ENCODE data around the gene NAP1L3.

DNA sequence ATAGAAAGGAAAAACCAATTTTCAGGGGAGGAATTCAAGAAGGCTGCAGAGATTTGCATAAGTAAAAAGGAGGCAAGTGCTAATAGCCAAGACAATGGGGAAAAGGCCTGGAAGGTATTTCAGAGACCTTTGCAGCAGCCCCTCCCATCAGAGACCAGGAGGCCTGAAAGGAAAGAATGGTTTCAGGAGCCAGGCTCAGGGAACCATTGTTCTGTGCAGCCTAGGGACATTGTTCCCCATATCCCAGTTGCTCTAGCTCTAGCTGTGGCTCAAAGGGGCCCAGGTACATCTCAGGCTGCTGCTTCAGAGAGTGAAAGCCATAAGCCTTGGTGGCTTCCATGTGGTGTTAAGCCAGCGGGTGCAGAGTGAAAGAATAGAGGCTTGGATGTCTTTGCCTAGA lies 24.0 kb downstream of the NAP1L3 start:
- TF ChIP-seq, protein P1, sequence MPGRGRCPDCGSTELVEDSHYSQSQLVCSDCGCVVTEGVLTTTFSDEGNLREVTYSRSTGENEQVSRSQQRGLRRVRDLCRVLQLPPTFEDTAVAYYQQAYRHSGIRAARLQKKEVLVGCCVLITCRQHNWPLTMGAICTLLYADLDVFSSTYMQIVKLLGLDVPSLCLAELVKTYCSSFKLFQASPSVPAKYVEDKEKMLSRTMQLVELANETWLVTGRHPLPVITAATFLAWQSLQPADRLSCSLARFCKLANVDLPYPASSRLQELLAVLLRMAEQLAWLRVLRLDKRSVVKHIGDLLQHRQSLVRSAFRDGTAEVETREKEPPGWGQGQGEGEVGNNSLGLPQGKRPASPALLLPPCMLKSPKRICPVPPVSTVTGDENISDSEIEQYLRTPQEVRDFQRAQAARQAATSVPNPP (IDR thresholded peaks at IDR 0.05; ENCODE audit: borderline replicate concordance, insufficient read depth, insufficient read length) = no peak
- TF ChIP-seq, protein P2, sequence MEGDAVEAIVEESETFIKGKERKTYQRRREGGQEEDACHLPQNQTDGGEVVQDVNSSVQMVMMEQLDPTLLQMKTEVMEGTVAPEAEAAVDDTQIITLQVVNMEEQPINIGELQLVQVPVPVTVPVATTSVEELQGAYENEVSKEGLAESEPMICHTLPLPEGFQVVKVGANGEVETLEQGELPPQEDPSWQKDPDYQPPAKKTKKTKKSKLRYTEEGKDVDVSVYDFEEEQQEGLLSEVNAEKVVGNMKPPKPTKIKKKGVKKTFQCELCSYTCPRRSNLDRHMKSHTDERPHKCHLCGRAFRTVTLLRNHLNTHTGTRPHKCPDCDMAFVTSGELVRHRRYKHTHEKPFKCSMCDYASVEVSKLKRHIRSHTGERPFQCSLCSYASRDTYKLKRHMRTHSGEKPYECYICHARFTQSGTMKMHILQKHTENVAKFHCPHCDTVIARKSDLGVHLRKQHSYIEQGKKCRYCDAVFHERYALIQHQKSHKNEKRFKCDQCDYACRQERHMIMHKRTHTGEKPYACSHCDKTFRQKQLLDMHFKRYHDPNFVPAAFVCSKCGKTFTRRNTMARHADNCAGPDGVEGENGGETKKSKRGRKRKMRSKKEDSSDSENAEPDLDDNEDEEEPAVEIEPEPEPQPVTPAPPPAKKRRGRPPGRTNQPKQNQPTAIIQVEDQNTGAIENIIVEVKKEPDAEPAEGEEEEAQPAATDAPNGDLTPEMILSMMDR (IDR thresholded peaks at IDR 0.05 in 2 of 3, conservative IDR thresholded peaks at IDR 0.05 in 1 of 3; ENCODE audit: insufficient read depth in 2 of 3, low read depth in 1 of 3, low read length in 3 of 3) = no peak
- TF ChIP-seq CREB1 (IDR thresholded peaks at IDR 0.05) (no peak), CREB1 (CRISPR knock-in tag; IDR thresholded peaks at IDR 0.05) (no peak), KLF13 (tag; IDR thresholded peaks at IDR 0.05; ENCODE audit: borderline replicate concordance, low read depth) (no peak), RCOR1 (IDR thresholded peaks at IDR 0.05; ENCODE audit: borderline replicate concordance in 1 of 2, low read depth in 2 of 2, low read length in 2 of 2) (no peak), L3MBTL2 (IDR thresholded peaks at IDR 0.05) (no peak), MEIS2 (IDR thresholded peaks at IDR 0.05; ENCODE audit: partially characterized antibody) (no peak), MXI1 (IDR thresholded peaks at IDR 0.05; ENCODE audit: low read depth, low read length) (no peak), NFIC (IDR thresholded peaks at IDR 0.05) (no peak), CHD2 (IDR thresholded peaks at IDR 0.05; ENCODE audit: low read depth, low read length) (no peak)
- TF ChIP-seq, protein P3, sequence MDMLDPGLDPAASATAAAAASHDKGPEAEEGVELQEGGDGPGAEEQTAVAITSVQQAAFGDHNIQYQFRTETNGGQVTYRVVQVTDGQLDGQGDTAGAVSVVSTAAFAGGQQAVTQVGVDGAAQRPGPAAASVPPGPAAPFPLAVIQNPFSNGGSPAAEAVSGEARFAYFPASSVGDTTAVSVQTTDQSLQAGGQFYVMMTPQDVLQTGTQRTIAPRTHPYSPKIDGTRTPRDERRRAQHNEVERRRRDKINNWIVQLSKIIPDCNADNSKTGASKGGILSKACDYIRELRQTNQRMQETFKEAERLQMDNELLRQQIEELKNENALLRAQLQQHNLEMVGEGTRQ (CRISPR knock-in tag; IDR thresholded peaks at IDR 0.05) = no peak

All from K562 (cell line).